ENCODE data around the gene LOXL3. TPM values are rescaled to one million over a fixed set of nuclear protein-coding genes. Genes with fewer than 3 reads are reported as not detected.

The LOXL3 gene
- total RNA-seq, 5 donors from 2014 or later (not counting 1 experiment from before 2014, with no cell fraction given) = 0.10 to 0.47 (median 0.38) TPM; not detected in 1

GRCh38 chr2:74514368-74515270, 39.1 kb downstream of the LOXL3 start, which contains the start of gene TLX2:
TSS of gene TLX2 (plus strand) at chr2:74514450. CDS start at chr2:74514807, 357 bp downstream.
- Histone ChIP-seq H3K27me3 (replicated peaks in 1 of 2; ENCODE audit: control insufficient read depth in 2 of 2, extremely low read depth in 1 of 2, insufficient read depth in 2 of 2, low read length in 1 of 2) (peaks cover 12 to 85% of the 10 kb centered on the region in 2 experiments), H3K4me3 (ENCODE audit: control insufficient read depth in 1 of 2, extremely low read depth in 1 of 2, low read length in 1 of 2) (peak within 1 kb of the TSS; percentile 18 to 50), H3K4me1 (ENCODE audit: control insufficient read depth in 1 of 2, extremely low read depth in 1 of 2, insufficient read depth in 2 of 2, low read length in 2 of 2) (peaks cover 7 to 36% of the 10 kb centered on the region in 2 experiments), H3K36me3 (ENCODE audit: control insufficient read depth in 2 of 2, extremely low read depth in 1 of 2, insufficient read depth in 1 of 2, low read length in 1 of 2) (no peaks in the 10 kb centered on the region), H3K9me3 (no peaks in the 10 kb centered on the region), H3K27ac (ENCODE audit: low read length) (no peak within 1 kb of the TSS)
- H3K27me3 Mint-ChIP-seq = peaks cover 47 to 66% of the 10 kb centered on the region in 2 donors
- ATAC-seq (replicated peaks in 1 of 4) (peak in 3 of 4 experiments; percentile 13 to 24 (median 18)), DNase-seq (peak in 1 of 35 experiments; percentile 33)
- 5% methylated on average over 70 of the region's 82 CpGs for WGBS (ENCODE audit: insufficient coverage)
- peaks cover 14 to 29% (median 21%) of the 10 kb centered on the region in 3 donors for H3K4me1 Mint-ChIP-seq
- no peaks in the 10 kb centered on the region for H3K9me3 Mint-ChIP-seq
- CTCF ChIA-PET = no interaction called here
- no peaks in the 10 kb centered on the region for H3K36me3 Mint-ChIP-seq
- peak within 1 kb of the TSS; percentile 65 to 74 (median 70) for H3K4me3 Mint-ChIP-seq
- POLR2A ChIA-PET = interaction anchor here in 1 of 2 donors (0.5 to 0.6 kb wide), 2 partner anchors 70 to 172 kb away, joined by 3 read pairs; no protein-coding TSS in a partner anchor
- no peak within 1 kb of the TSS for H3K27ac Mint-ChIP-seq

- Mint-ChIP-seq H3K27me3 (peaks cover 42 to 58% of the 10 kb centered on the region in 2 donors), H3K9me3 (no peaks in the 10 kb centered on the region), H3K4me1 (peaks cover 15 to 30% (median 21%) of the 10 kb centered on the region in 3 donors), H3K27ac (no peak overlapping the region), H3K4me3 (peak overlapping the region; percentile 39 to 55 (median 39)), H3K36me3 (no peaks in the 10 kb centered on the region)
- ATAC-seq (replicated peaks in 1 of 4) (peak in 2 of 4 experiments; percentile 20 to 24), DNase-seq (peak in 4 of 35 experiments; percentile 14 to 38 (median 22))
- H3K4me3 ChIP-seq (ENCODE audit: control insufficient read depth in 1 of 2, extremely low read depth in 1 of 2, low read length in 1 of 2) = peak overlapping the region in 1 of 2 donors; percentile 18
- H3K27ac ChIP-seq (ENCODE audit: low read length) = no peak overlapping the region
- peaks cover 12 to 78% of the 10 kb centered on the region in 2 experiments for H3K27me3 ChIP-seq (replicated peaks in 1 of 2; ENCODE audit: control insufficient read depth in 2 of 2, extremely low read depth in 1 of 2, insufficient read depth in 2 of 2, low read length in 1 of 2)
- no peaks in the 10 kb centered on the region for H3K9me3 ChIP-seq
- POLR2A ChIA-PET = no interaction called here
- 8% methylated on average over 47 of the region's 52 CpGs for WGBS (ENCODE audit: insufficient coverage)
- CTCF ChIA-PET = no interaction called here
- H3K4me1 ChIP-seq (ENCODE audit: control insufficient read depth in 1 of 2, extremely low read depth in 1 of 2, insufficient read depth in 2 of 2, low read length in 2 of 2) = peaks cover 7 to 36% of the 10 kb centered on the region in 2 experiments
- no peaks in the 10 kb centered on the region for H3K36me3 ChIP-seq (ENCODE audit: control insufficient read depth in 2 of 2, extremely low read depth in 1 of 2, insufficient read depth in 1 of 2, low read length in 1 of 2)
Measured at GRCh38 chr2:74513605-74514367, 40.0 kb downstream of the LOXL3 start.

GRCh38 chr2:74512744-74513604, 40.8 kb downstream of the LOXL3 start:
- Mint-ChIP-seq H3K4me1 (peaks cover 23 to 38% (median 28%) of the 10 kb centered on the region in 3 donors), H3K9me3 (no peaks in the 10 kb centered on the region), H3K27me3 (peaks cover 34 to 50% of the 10 kb centered on the region in 2 donors), H3K4me3 (peak overlapping the region in 1 of 3 donors; percentile 55), H3K36me3 (no peaks in the 10 kb centered on the region), H3K27ac (peak overlapping the region in 1 of 2 donors; percentile 23)
- H3K4me1 ChIP-seq (ENCODE audit: control insufficient read depth in 1 of 2, extremely low read depth in 1 of 2, insufficient read depth in 2 of 2, low read length in 2 of 2) = peaks cover 10 to 42% of the 10 kb centered on the region in 2 experiments
- H3K9me3 ChIP-seq = no peaks in the 10 kb centered on the region
- H3K36me3 ChIP-seq (ENCODE audit: control insufficient read depth in 2 of 2, extremely low read depth in 1 of 2, insufficient read depth in 1 of 2, low read length in 1 of 2) = no peaks in the 10 kb centered on the region
- POLR2A ChIA-PET = no interaction called here
- CTCF ChIA-PET = no interaction called here
- ATAC-seq (replicated peaks in 1 of 4) (no peak), DNase-seq (no peak)
- no peak overlapping the region for H3K4me3 ChIP-seq (ENCODE audit: control insufficient read depth in 1 of 2, extremely low read depth in 1 of 2, low read length in 1 of 2)
- 18% methylated on average over 24 of the region's 36 CpGs for WGBS (ENCODE audit: insufficient coverage)
- H3K27ac ChIP-seq (ENCODE audit: low read length) = no peak overlapping the region
- H3K27me3 ChIP-seq (replicated peaks in 1 of 2; ENCODE audit: control insufficient read depth in 2 of 2, extremely low read depth in 1 of 2, insufficient read depth in 2 of 2, low read length in 1 of 2) = peaks cover 12 to 72% of the 10 kb centered on the region in 2 experiments

- Histone ChIP-seq H3K9me3 (no peaks in the 10 kb centered on the region), H3K27me3 (replicated peaks in 1 of 2; ENCODE audit: control insufficient read depth in 2 of 2, extremely low read depth in 1 of 2, insufficient read depth in 2 of 2, low read length in 1 of 2) (peaks cover 7 to 63% of the 10 kb centered on the region in 2 experiments), H3K36me3 (ENCODE audit: control insufficient read depth in 2 of 2, extremely low read depth in 1 of 2, insufficient read depth in 1 of 2, low read length in 1 of 2) (no peaks in the 10 kb centered on the region), H3K27ac (ENCODE audit: low read length) (no peak overlapping the region), H3K4me3 (ENCODE audit: control insufficient read depth in 1 of 2, extremely low read depth in 1 of 2, low read length in 1 of 2) (no peak overlapping the region), H3K4me1 (ENCODE audit: control insufficient read depth in 1 of 2, extremely low read depth in 1 of 2, insufficient read depth in 2 of 2, low read length in 2 of 2) (peaks cover 14 to 49% of the 10 kb centered on the region in 2 experiments)
- Mint-ChIP-seq H3K27ac (peak overlapping the region in 1 of 2 donors; percentile 19), H3K9me3 (no peaks in the 10 kb centered on the region), H3K36me3 (peaks cover 8% of the 10 kb centered on the region), H3K4me1 (peaks cover 33 to 45% (median 36%) of the 10 kb centered on the region in 3 donors), H3K4me3 (no peak overlapping the region), H3K27me3 (peaks cover 23 to 36% of the 10 kb centered on the region in 2 donors)
- ChIA-PET CTCF (no interaction called here), POLR2A (no interaction called here)
- WGBS (ENCODE audit: insufficient coverage) = 58% methylated on average over 3 of the region's 11 CpGs
- ATAC-seq (replicated peaks in 1 of 4) (no peak), DNase-seq (no peak)
Measured at GRCh38 chr2:74511104-74511989, 42.4 kb downstream of the LOXL3 start.

GRCh38 chr2:74510272-74510671, 43.5 kb downstream of the LOXL3 start:
- Histone ChIP-seq H3K9me3 (no peaks in the 10 kb centered on the region), H3K27me3 (replicated peaks in 1 of 2; ENCODE audit: control insufficient read depth in 2 of 2, extremely low read depth in 1 of 2, insufficient read depth in 2 of 2, low read length in 1 of 2) (peaks cover 7 to 62% of the 10 kb centered on the region in 2 experiments), H3K36me3 (ENCODE audit: control insufficient read depth in 2 of 2, extremely low read depth in 1 of 2, insufficient read depth in 1 of 2, low read length in 1 of 2) (peaks cover 6 to 8% of the 10 kb centered on the region in 2 donors), H3K4me1 (ENCODE audit: control insufficient read depth in 1 of 2, extremely low read depth in 1 of 2, insufficient read depth in 2 of 2, low read length in 2 of 2) (peaks cover 15 to 48% of the 10 kb centered on the region in 2 experiments), H3K4me3 (ENCODE audit: control insufficient read depth in 1 of 2, extremely low read depth in 1 of 2, low read length in 1 of 2) (no peak overlapping the region), H3K27ac (ENCODE audit: low read length) (no peak overlapping the region)
- no peak overlapping the region for H3K4me3 Mint-ChIP-seq
- WGBS (ENCODE audit: insufficient coverage) = no CpG with 5 or more reads among the region's 4 CpGs
- no peak overlapping the region for H3K27ac Mint-ChIP-seq
- CTCF ChIA-PET = interaction anchor here in 1 of 2 donors (0.5 kb wide), 1 partner anchor 128 kb away, joined by 3 read pairs; no protein-coding TSS in a partner anchor
- H3K4me1 Mint-ChIP-seq = peaks cover 30 to 45% (median 33%) of the 10 kb centered on the region in 3 donors
- H3K36me3 Mint-ChIP-seq = peaks cover 15% of the 10 kb centered on the region
- no peaks in the 10 kb centered on the region for H3K9me3 Mint-ChIP-seq
- ATAC-seq (replicated peaks in 1 of 4) (no peak), DNase-seq (no peak)
- H3K27me3 Mint-ChIP-seq = peaks cover 20 to 36% of the 10 kb centered on the region in 2 donors
- POLR2A ChIA-PET = interaction anchor here (0.6 kb wide), 2 partner anchors 39 to 292 kb away, joined by 3 to 4 read pairs; no protein-coding TSS in a partner anchor
